Transverse colon (tissue), 4 donors: ENCODE results near the gene RPA3. TPM values are rescaled to one million over a fixed set of nuclear protein-coding genes. Genes with fewer than 3 reads are reported as not detected.

Experiments used
- DNase-seq: peaks from one replicate; pipeline ENCODE4 v3.0.0-alpha.2; 2019
- H3K27ac ChIP-seq, 4 donors: fragments of 200-600 bp; sonication (generic); 2 replicates each; pipeline ENCODE4 v1.5.1; 2016 to 2018; ENCODE audit warnings: inconsistent platforms in 4 of 4
- H3K27me3 ChIP-seq: fragments of 200-600 bp; sonication (generic); 2 replicates; pipeline ENCODE4 v1.5.1; 2017; ENCODE audit warnings: inconsistent platforms
- H3K36me3 ChIP-seq, 4 donors: fragments of 200-600 bp; sonication (generic); 2 replicates each; pipeline ENCODE4 v1.5.1; 2017 to 2019; ENCODE audit warnings: inconsistent platforms in 4 of 4
- H3K4me1 ChIP-seq, 4 donors: fragments of 200-600 bp; sonication (generic); 2 replicates each; pipeline ENCODE4 v1.5.1; 2017 to 2020; ENCODE audit warnings: inconsistent platforms in 4 of 4
- H3K4me3 ChIP-seq, 4 donors: fragments of 200-600 bp; sonication (generic); 1 replicate in 1 of 4; 2 replicates in 3 of 4; pipeline versions ENCODE4 v1.5.1 to v1.6.1; 2017 to 2019; ENCODE audit warnings: inconsistent platforms in 4 of 4
- H3K9me3 ChIP-seq, 2 donors: fragments of 200-600 bp; sonication (generic); 2 replicates each; pipeline ENCODE4 v1.5.1; 2017 to 2019; ENCODE audit warnings: inconsistent platforms in 2 of 2
- EP300 ChIP-seq: sonication (generic); formaldehyde crosslinking; IDR thresholded peaks from one replicate; pipeline ENCODE4 v1.6.1; 2017; ENCODE audit warnings: antibody characterized with exemption, low read depth
- POLR2A ChIP-seq: fragments of 450-650 bp; IDR thresholded peaks from one replicate; pipeline ENCODE4 v1.6.1; 2016; ENCODE audit warnings: antibody characterized with exemption, mild to moderate bottlenecking, moderate library complexity
- POLR2AphosphoS5 ChIP-seq, 3 donors: sonication (generic); formaldehyde crosslinking; IDR thresholded peaks; one replicate each; pipeline ENCODE4 v1.6.1; 2016; ENCODE audit warnings: antibody characterized with exemption in 3 of 3
- WGBS, 2 donors: methylation state at CpG; one replicate each; pipeline ENCODE4 v1.1.5; 2018; ENCODE audit warnings: low coverage in 1 of 2; 5-methylcytosine and 5-hydroxymethylcytosine counted together
- in situ Hi-C, 4 donors: fragments of 200-750 bp; cut with MboI; loops; one replicate each; pipeline versions ENCODE4 v1.15.0 to v1.15.1; 2017; ENCODE audit warnings: low sequenced_read_pairs in 3 of 4, low pct_ligation_motif_present in 1 of 4, low pct_unique_long_range_greater_than_20kb in 1 of 4
- intact Hi-C: fragments of 100-400 bp; cut with DNase I; formaldehyde crosslinking; loops from one replicate; pipeline ENCODE4 v1.15.1; 2023; ENCODE audit warnings: low total_unique reads
- total RNA-seq, 4 donors: library from RNA; depleted of rRNA; stranded (reverse); fragments of >200 nt; gene quantifications; one replicate each; pipeline ENCODE4 v1.1.0, GENCODE V29; 2016
- TF ChIP-seq, protein P1 (sequence below), 5 experiments: fragments of 200-600 bp in 3 of 5; fragments of 450-650 bp in 2 of 5; sonication (generic) in 3 of 5; IDR thresholded peaks; 1 replicate in 2 of 5; 2 replicates in 3 of 5; pipeline ENCODE4 v1.5.1; 2016 to 2017; ENCODE audit warnings: antibody characterized with exemption in 5 of 5, inconsistent platforms in 3 of 5, mild to moderate bottlenecking in 2 of 5, moderate library complexity in 1 of 5

The RPA3 gene
- total RNA-seq, 4 donors from 2014 or later = 1.4 to 24.6 (median 7.6) TPM

DNA sequence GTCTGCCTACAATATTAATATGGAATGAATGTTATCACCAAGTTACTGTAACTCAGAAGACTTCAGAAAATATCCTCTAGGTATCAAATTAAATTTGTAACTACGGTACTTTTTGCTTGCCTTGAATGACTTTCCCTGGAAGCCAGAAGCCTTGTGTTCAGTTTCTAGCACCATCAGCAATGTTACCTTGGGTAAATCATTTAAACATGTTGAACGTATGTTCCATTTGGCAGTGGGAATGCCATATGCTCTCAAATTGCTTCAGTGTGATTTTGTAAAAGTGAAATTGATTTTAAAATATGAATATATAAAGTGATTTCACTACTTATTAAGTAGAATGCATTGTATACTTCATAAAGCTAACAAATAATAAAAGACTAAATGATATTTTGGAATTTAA is 11.2 kb downstream of the RPA3 start:
- intact Hi-C loops = no loop called here
- Histone ChIP-seq H3K27me3 (no peaks in the 10 kb centered on the region), H3K27ac (no peak overlapping the region), H3K4me1 (peaks cover 0 to 18% (median 4%) of the 10 kb centered on the region in 4 donors), H3K4me3 (no peak overlapping the region), H3K36me3 (no peaks in the 10 kb centered on the region), H3K9me3 (no peaks in the 10 kb centered on the region)
- in situ Hi-C loops = no loop called here
- no peak for TF ChIP-seq EP300
- TF ChIP-seq, protein P1, sequence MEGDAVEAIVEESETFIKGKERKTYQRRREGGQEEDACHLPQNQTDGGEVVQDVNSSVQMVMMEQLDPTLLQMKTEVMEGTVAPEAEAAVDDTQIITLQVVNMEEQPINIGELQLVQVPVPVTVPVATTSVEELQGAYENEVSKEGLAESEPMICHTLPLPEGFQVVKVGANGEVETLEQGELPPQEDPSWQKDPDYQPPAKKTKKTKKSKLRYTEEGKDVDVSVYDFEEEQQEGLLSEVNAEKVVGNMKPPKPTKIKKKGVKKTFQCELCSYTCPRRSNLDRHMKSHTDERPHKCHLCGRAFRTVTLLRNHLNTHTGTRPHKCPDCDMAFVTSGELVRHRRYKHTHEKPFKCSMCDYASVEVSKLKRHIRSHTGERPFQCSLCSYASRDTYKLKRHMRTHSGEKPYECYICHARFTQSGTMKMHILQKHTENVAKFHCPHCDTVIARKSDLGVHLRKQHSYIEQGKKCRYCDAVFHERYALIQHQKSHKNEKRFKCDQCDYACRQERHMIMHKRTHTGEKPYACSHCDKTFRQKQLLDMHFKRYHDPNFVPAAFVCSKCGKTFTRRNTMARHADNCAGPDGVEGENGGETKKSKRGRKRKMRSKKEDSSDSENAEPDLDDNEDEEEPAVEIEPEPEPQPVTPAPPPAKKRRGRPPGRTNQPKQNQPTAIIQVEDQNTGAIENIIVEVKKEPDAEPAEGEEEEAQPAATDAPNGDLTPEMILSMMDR (IDR thresholded peaks at IDR 0.05) = no peak
- 77 to 81% methylated on average over 2 of the region's 2 CpGs for WGBS, 2 donors
- DNase-seq = no peak

DNA sequence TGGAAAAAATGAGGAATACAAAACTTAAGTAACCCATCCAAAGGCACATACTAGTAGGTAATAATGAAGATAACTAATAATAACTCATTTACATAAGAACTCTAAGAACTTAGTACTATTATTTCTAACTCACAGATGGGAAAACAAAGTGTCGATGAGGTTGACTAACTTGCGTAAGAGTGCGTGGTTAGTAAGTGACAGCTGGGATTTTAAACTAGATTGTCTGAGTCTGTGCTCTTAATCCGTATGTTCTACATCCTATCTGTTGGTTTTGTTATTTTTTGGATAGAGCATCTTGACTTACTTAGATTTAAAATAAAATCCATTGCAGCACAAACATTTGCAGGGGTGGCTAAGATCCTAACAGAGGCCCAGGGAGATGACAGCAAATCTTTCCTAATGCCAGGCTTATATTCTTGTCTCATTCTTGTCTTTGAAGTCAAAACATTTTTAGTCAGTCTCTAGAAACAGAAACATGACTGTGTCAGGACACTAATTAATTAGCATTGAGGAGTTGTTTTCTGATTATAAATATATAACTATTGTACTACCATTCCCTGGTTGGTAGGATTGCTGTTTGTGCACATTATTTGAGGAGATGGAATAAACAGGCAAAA is 11.7 kb downstream of the RPA3 start:
- no peak for DNase-seq
- Histone ChIP-seq H3K27me3 (no peaks in the 10 kb centered on the region), H3K9me3 (no peaks in the 10 kb centered on the region), H3K27ac (no peak overlapping the region), H3K4me1 (peaks cover 0 to 18% (median 4%) of the 10 kb centered on the region in 4 donors), H3K4me3 (no peak overlapping the region), H3K36me3 (no peaks in the 10 kb centered on the region)
- 77 to 94% methylated on average over 4 of the region's 4 CpGs for WGBS, 2 donors
- intact Hi-C loops (no loop called here), in situ Hi-C loops (no loop called here)
- TF ChIP-seq POLR2AphosphoS5 (IDR thresholded peaks at IDR 0.05) (no peak), POLR2A (no peak), EP300 (no peak)
- TF ChIP-seq, protein P1 (IDR thresholded peaks at IDR 0.05) = no peak

DNA sequence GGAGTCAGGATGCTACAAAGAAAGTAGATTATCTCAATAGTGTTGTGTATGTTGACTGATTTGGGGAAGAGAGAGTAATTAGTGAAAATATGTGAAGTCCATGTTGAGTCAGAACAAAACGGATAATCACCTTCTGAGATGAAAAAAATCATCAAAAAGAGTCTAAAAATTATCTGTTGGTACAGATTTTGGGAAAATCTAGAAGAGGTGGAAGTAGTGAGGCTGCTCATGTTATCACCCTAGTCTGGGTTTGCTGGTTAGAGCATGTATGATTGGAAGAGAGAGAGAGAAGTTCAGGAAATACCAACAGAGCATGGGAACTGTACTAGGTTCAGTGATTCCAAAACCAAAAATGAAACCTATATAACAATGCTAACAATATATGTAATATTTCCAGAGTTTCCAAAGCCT is 12.3 kb downstream of the RPA3 start:
- intact Hi-C loops (no loop called here), in situ Hi-C loops (no loop called here)
- Histone ChIP-seq H3K36me3 (no peaks in the 10 kb centered on the region), H3K4me1 (peaks cover 0 to 18% (median 4%) of the 10 kb centered on the region in 4 donors), H3K27me3 (no peaks in the 10 kb centered on the region), H3K4me3 (no peak overlapping the region), H3K27ac (no peak overlapping the region), H3K9me3 (no peaks in the 10 kb centered on the region)
- WGBS, 2 donors = 82 to 91% methylated on average over 1 of the region's 1 CpG
- no peak for DNase-seq
- TF ChIP-seq, protein P1 (IDR thresholded peaks at IDR 0.05) = no peak
- TF ChIP-seq EP300 (no peak), POLR2AphosphoS5 (IDR thresholded peaks at IDR 0.05) (no peak), POLR2A (no peak)

DNA sequence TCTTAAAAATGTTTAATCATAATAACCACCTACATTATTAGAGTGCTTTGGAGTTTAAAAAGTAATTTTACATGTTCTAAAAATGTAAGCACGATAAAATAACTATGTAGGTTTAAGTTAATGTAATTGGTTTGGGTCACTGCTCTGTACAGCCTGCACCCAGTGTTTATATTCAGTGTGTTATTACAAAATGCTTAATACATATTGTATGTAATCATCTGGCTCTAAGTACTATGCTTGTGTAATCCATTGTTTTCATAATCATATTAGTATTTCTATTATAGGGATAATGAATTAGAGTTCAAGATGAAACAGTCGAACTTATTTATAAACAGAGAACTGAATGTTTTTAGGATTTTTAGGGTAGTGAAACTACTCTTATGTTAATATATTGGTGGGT is 13.1 kb downstream of the RPA3 start:
- in situ Hi-C loops = no loop called here
- no peak for DNase-seq
- H3K27ac ChIP-seq = no peak overlapping the region
- TF ChIP-seq POLR2A (no peak), POLR2AphosphoS5 (IDR thresholded peaks at IDR 0.05) (no peak), EP300 (no peak)
- TF ChIP-seq, protein P1 (IDR thresholded peaks at IDR 0.05) = no peak
- H3K36me3 ChIP-seq = no peaks in the 10 kb centered on the region
- H3K9me3 ChIP-seq = no peaks in the 10 kb centered on the region
- 80 to 85% methylated on average over 2 of the region's 2 CpGs for WGBS, 2 donors
- H3K27me3 ChIP-seq = no peaks in the 10 kb centered on the region
- no peak overlapping the region for H3K4me3 ChIP-seq
- intact Hi-C loops = no loop called here
- peaks cover 0 to 18% (median 4%) of the 10 kb centered on the region in 4 donors for H3K4me1 ChIP-seq
